ENCODE data around the gene ADIPOQ.

DNA sequence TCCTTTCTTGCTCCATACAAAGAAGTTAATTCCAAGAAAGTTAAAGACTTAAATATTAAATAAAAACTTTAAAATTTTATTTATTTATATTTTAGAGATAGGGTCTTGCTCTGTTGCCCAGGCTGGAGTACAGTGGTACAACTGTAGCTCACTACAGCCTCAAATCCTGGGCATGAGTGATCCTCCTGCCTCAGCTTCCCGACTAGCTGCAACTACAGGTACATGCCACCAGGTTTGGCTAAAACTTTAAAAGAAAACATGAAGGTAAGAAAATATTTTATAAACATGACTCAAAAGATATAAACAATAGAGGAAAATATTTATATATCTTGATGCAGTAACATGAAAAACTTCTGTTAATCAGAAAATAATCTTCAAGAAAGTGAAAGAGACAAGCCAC is 33.2 kb downstream of the ADIPOQ start:
- TF ChIP-seq EZH2 (optimal IDR thresholded peaks at IDR 0.05; ENCODE audit: low read depth, low read length) (no peak), EZH2phosphoT487 (IDR thresholded peaks at IDR 0.05; ENCODE audit: low read length) (no peak)
- TF ChIP-seq, protein P1, sequence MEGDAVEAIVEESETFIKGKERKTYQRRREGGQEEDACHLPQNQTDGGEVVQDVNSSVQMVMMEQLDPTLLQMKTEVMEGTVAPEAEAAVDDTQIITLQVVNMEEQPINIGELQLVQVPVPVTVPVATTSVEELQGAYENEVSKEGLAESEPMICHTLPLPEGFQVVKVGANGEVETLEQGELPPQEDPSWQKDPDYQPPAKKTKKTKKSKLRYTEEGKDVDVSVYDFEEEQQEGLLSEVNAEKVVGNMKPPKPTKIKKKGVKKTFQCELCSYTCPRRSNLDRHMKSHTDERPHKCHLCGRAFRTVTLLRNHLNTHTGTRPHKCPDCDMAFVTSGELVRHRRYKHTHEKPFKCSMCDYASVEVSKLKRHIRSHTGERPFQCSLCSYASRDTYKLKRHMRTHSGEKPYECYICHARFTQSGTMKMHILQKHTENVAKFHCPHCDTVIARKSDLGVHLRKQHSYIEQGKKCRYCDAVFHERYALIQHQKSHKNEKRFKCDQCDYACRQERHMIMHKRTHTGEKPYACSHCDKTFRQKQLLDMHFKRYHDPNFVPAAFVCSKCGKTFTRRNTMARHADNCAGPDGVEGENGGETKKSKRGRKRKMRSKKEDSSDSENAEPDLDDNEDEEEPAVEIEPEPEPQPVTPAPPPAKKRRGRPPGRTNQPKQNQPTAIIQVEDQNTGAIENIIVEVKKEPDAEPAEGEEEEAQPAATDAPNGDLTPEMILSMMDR (IDR thresholded peaks at IDR 0.05; ENCODE audit: low read length), result no peak
